ENCODE measurements around the gene PPAT.
"Not testable (repeated sequence)": the region's sequence is repeated elsewhere in the genome, so short reads cannot be mapped to it uniquely, and the experiment has no call there.

Gene PPAT

GRCh38 chr4:56467284-56468096, 32.1 kb upstream of the PPAT start, which contains the start of gene SRP72:
Gene SRP72 (plus strand): TSS chr4:56467617. CDS start chr4:56467636, 19 bp downstream.
- in situ Hi-C loops (cut with HindIII; ENCODE audit: low sequenced_read_pairs) = no loop called here
- DNase-seq (ENCODE audit: low read depth) = peak; percentile 66
- H3K4me3 ChIP-seq (ENCODE audit: low read depth, low read length) = peak within 1 kb of the TSS; percentile 97
- TF ChIP-seq, protein P1, sequence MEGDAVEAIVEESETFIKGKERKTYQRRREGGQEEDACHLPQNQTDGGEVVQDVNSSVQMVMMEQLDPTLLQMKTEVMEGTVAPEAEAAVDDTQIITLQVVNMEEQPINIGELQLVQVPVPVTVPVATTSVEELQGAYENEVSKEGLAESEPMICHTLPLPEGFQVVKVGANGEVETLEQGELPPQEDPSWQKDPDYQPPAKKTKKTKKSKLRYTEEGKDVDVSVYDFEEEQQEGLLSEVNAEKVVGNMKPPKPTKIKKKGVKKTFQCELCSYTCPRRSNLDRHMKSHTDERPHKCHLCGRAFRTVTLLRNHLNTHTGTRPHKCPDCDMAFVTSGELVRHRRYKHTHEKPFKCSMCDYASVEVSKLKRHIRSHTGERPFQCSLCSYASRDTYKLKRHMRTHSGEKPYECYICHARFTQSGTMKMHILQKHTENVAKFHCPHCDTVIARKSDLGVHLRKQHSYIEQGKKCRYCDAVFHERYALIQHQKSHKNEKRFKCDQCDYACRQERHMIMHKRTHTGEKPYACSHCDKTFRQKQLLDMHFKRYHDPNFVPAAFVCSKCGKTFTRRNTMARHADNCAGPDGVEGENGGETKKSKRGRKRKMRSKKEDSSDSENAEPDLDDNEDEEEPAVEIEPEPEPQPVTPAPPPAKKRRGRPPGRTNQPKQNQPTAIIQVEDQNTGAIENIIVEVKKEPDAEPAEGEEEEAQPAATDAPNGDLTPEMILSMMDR (IDR thresholded peaks at IDR 0.05; ENCODE audit: low read depth, low read length, missing control alignments) = no peak

DNA sequence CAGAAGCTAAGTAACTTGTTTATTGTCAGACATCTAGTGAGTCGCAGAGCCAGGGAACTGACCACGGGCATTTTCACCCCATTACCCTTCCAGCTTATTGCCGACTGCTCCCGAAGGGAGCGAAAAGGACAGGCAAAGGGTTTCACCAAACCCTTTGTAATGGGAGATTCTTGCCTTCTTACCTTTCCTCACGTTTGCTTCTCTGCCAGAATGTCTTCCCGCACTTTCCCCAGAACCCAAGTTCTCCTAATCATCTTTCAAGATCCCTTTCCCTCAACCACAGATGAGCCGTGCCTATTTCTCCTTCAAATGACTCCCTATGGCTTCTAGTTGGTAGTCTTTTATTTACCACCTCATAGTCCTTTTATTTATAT, 31.5 kb upstream of the PPAT start:
- in situ Hi-C loops (cut with HindIII; ENCODE audit: low sequenced_read_pairs) = no loop called here
- DNase-seq (ENCODE audit: low read depth) = no peak
- peak overlapping the region; percentile 97 for H3K4me3 ChIP-seq (ENCODE audit: low read depth, low read length)
- TF ChIP-seq, protein P1 (IDR thresholded peaks at IDR 0.05; ENCODE audit: low read depth, low read length, missing control alignments) = no peak

- in situ Hi-C loops (cut with HindIII; ENCODE audit: low sequenced_read_pairs); DNase-seq (ENCODE audit: low read depth): not testable (repeated sequence)
- H3K4me3 ChIP-seq (ENCODE audit: low read depth, low read length) = peak overlapping the region; percentile 97
Measured at GRCh38 chr4:56466296-56466761, 30.9 kb upstream of the PPAT start.

GRCh38 chr4:56465599-56466295, 30.3 kb upstream of the PPAT start:
- TF ChIP-seq, protein P1 (IDR thresholded peaks at IDR 0.05; ENCODE audit: low read depth, low read length, missing control alignments) = no peak
- peak overlapping the region; percentile 97 for H3K4me3 ChIP-seq (ENCODE audit: low read depth, low read length)
- DNase-seq (ENCODE audit: low read depth) = no peak
- in situ Hi-C loops (cut with HindIII; ENCODE audit: low sequenced_read_pairs) = no loop called here

DNA sequence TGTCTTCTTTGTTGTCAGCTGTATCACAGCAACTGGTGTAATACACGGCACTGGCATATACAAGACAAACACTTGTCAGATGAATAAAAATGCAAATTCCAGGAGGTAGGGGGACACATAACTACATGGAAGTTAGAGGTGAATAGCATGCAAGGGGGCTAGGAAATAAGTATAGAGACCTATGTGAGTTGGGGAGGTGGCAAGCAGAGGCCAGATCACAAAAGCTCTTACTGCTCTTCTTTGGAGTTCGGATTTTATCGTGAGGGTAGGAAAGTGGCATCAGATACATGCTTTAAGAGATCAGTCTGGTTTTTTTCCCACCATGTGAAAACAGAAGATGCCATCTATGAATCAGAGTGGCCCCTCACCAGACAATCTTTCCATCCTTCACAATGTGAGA, 29.2 kb upstream of the PPAT start:
- in situ Hi-C loops (cut with HindIII; ENCODE audit: low sequenced_read_pairs) = no loop called here
- no peak for DNase-seq (ENCODE audit: low read depth)
- H3K4me3 ChIP-seq (ENCODE audit: low read depth, low read length) = no peak overlapping the region
- TF ChIP-seq, protein P1 (IDR thresholded peaks at IDR 0.05; ENCODE audit: low read depth, low read length, missing control alignments) = no peak

DNA sequence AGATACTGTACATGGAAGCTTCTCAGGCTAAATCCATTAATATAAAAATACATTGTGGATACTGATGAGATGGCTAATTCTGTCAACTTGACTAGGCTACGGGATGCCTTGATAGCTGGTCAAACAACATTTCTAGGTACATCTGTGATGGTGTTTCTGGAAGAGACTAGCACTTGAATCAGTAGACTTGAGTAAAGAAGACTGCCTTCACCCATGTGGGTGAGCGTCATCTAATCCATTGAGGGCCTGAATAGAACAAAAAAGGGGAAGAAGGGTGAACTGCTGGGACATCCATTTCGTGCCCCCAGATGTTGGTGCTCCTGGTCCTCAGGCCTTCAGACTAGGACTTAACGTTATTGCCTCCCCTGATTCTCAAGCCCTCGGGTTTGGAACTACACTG, 28.3 kb upstream of the PPAT start:
- in situ Hi-C loops (cut with HindIII; ENCODE audit: low sequenced_read_pairs) = no loop called here
- H3K4me3 ChIP-seq (ENCODE audit: low read depth, low read length) = no peak overlapping the region
- TF ChIP-seq, protein P1 (IDR thresholded peaks at IDR 0.05; ENCODE audit: low read depth, low read length, missing control alignments) = no peak
- no peak for DNase-seq (ENCODE audit: low read depth)

GRCh38 chr4:56462157-56462556, 26.7 kb upstream of the PPAT start:
- no peak overlapping the region for H3K4me3 ChIP-seq (ENCODE audit: low read depth, low read length)

More at GRCh38 chr4:56462157-56462556, 26.7 kb upstream of the PPAT start:
- DNase-seq (ENCODE audit: low read depth) = no peak
- in situ Hi-C loops (cut with HindIII; ENCODE audit: low sequenced_read_pairs) = no loop called here
- TF ChIP-seq, protein P1 (IDR thresholded peaks at IDR 0.05; ENCODE audit: low read depth, low read length, missing control alignments) = no peak

Data from astrocyte of the cerebellum (primary cell).